Measurements from ENCODE around the gene SCRN2.

The SCRN2 gene

GRCh38 chr17:47875011-47875985, 34.2 kb upstream of the SCRN2 start:
- TF ChIP-seq, protein P1, sequence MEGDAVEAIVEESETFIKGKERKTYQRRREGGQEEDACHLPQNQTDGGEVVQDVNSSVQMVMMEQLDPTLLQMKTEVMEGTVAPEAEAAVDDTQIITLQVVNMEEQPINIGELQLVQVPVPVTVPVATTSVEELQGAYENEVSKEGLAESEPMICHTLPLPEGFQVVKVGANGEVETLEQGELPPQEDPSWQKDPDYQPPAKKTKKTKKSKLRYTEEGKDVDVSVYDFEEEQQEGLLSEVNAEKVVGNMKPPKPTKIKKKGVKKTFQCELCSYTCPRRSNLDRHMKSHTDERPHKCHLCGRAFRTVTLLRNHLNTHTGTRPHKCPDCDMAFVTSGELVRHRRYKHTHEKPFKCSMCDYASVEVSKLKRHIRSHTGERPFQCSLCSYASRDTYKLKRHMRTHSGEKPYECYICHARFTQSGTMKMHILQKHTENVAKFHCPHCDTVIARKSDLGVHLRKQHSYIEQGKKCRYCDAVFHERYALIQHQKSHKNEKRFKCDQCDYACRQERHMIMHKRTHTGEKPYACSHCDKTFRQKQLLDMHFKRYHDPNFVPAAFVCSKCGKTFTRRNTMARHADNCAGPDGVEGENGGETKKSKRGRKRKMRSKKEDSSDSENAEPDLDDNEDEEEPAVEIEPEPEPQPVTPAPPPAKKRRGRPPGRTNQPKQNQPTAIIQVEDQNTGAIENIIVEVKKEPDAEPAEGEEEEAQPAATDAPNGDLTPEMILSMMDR (IDR thresholded peaks at IDR 0.05) = no peak

- TF ChIP-seq, protein P1 (IDR thresholded peaks at IDR 0.05) = no peak
These were observed 32.4 kb upstream of the SCRN2 start for GRCh38 chr17:47873200-47874090.

DNA sequence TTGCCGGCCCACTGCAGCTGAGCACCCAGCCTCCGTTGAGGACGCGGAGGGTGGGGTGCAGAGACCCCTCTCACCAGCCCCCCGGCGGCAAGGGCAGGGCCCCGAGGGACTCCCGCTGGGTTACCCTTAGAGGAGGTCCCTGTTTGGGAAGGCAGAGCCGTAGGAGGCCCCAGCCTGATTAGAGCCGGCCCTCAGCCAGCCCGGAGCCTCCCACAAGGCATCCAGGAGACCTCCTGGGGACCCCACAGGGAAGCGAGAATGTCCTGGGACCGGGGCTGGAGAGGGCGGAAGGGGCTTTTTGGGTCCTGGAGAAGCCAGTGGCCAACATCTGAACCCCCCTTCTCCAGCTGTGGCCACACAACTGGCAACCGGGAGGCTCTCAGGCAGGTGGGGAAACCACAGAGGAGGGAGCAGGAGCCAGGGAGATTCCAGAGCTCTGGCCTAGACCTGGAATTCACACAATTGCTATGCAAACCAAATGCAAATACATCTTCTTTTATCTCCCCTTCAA, 31.6 kb upstream of the SCRN2 start:
- TF ChIP-seq, protein P1 (IDR thresholded peaks at IDR 0.05) = no peak

- TF ChIP-seq, protein P1 (IDR thresholded peaks at IDR 0.05) = no peak
These were observed 31.1 kb upstream of the SCRN2 start for GRCh38 chr17:47872019-47872650.

DNA sequence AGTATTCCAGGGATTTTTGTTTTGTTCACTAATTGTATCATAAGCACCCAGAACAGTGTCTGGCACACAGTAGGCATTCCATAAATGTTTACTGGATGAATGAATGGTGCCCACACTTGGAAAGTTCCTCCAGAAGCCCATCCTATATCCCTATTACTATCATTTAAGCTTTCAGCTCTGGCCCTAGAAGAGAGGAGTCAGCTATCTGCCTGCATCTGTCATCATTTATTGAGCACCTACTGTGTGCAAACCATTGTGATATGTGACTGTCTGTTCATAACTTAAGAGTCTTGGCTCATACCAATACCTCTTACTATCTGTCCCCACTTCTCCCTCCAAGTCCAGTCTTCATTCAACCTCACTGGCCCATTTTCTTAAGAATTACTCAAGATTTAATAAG, 30.0 kb upstream of the SCRN2 start:
- TF ChIP-seq, protein P1 (IDR thresholded peaks at IDR 0.05) = no peak

DNA sequence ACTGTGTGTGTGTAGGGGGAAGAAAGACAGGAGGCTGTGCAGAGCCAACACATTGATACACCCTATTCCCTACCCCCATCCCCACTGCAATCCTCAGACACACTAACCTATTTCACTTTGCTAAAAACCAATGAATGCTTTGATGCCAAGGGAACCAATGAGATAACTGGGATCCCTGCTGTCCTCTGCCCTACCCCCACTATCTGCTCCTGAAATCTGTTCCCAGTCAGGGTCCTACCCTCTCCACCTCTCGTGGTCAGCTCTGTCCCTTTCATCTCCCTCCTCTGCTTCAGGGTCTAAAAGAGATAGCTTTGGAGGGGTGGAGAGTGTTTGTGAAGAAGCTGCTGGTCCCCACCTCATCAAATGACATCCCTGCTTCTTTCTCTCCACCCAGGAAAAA, 29.0 kb upstream of the SCRN2 start:
- TF ChIP-seq, protein P1 (IDR thresholded peaks at IDR 0.05) = no peak

DNA sequence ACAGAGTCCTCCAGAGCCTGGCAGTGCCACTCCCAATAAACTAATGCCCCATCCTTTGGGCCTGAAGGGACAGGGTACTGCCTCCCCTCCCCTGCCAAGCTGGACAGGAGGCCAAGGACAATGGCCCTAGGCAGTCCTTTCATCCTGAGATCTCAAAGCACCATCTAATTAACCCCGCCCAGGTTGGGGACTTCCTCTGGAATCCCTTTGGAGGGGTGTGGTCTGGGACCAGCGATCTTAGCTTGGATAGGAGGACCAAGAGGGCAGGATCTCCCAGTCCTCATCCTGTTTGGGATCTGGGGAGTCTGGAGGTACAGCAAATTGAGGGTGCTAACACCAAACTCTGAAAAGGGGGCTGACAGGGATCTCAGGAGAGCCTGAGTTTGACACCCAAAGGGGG, 28.0 kb upstream of the SCRN2 start:
- TF ChIP-seq, protein P1 (IDR thresholded peaks at IDR 0.05) = no peak
